SU-DHL-6 (cell line): Measurements from ENCODE around the gene NDST4.

Experiments
- CTCF ChIP-seq: fragments of 200-600 bp; sonication (generic); IDR thresholded peaks from one replicate; pipeline ENCODE4 v1.5.1; 2017; ENCODE audit warnings: antibody characterized with exemption, mild to moderate bottlenecking, low read length, moderate library complexity; ENCODE audit not compliant: insufficient read depth, poor library complexity, severe bottlenecking
- EZH2phosphoT487 ChIP-seq: fragments of 200-600 bp; sonication (generic), shearing (Covaris generic); conservative IDR thresholded peaks from 2 replicates; pipeline ENCODE4 v1.6.1; 2018; ENCODE audit warnings: mild to moderate bottlenecking, antibody characterized with exemption, low read length, moderate library complexity, mixed read lengths

GRCh38 chr4:115030281-115030680 lies 83.1 kb downstream of the NDST4 start:
- no peak for TF ChIP-seq CTCF
- TF ChIP-seq EZH2phosphoT487, result no peak
